Omental fat pad (tissue), 4 donors: Measurements from ENCODE around the gene NTS. TPM values are rescaled to one million over a fixed set of nuclear protein-coding genes. Genes with fewer than 3 reads are reported as not detected.
A peak's percentile ranks its signal among the peaks of the same experiment; 100 is the strongest.

Experiments used
- ATAC-seq: fragments of 150-250 bp; one replicate; pipeline ENCODE4 v1.9.1; 2016; ENCODE audit warnings: mild to moderate bottlenecking, moderate library complexity; ENCODE audit not compliant: low FRiP score
- DNase-seq: peaks from one replicate; pipeline ENCODE4 v3.0.0-alpha.2; 2019; ENCODE audit warnings: low spot score
- CTCF ChIP-seq, 3 donors: fragments of 450-650 bp; IDR thresholded peaks; one replicate each; pipeline ENCODE4 v1.5.1; 2016 to 2017; ENCODE audit warnings: antibody characterized with exemption in 3 of 3, mild to moderate bottlenecking in 3 of 3, moderate library complexity in 2 of 3
- total RNA-seq, 4 donors: library from RNA; depleted of rRNA; stranded (reverse); fragments of >200 nt; gene quantifications; one replicate each; pipeline ENCODE4 v1.1.0, GENCODE V29; 2016

Gene NTS
- total RNA-seq, 4 donors from 2014 or later, result 0.46 to 25.1 TPM; not detected in 2

DNA sequence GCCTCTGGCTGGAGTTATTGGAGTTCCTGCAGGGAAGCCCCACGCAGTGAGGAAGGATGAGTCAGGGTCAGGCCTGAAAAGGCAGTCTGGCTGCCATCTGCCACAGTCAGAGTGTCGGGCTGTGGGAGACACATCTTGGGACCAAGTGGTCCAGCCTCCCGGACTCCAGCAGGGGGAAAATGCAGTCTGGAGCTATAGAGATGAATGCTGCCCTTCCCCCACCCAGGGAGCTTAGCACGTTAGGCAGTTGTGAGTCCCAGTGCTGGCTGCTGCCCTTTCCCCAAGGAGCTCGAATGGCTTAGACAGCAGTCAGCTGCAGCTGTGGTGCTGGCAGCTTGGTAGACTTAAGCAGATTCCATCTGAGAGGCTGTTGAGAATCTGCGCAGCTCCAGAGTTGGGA, 8.2 kb upstream of the NTS start:
- DNase-seq (no peak), ATAC-seq (no peak)
- no peak for TF ChIP-seq CTCF (IDR thresholded peaks at IDR 0.05)

- DNase-seq (no peak), ATAC-seq (peak; percentile 75)
- peak in 2 of 3 donors; percentile 28 to 53 for TF ChIP-seq CTCF (IDR thresholded peaks at IDR 0.05)
Measured at GRCh38 chr12:85866986-85867776, 6.9 kb upstream of the NTS start.

- ATAC-seq (no peak), DNase-seq (no peak)
- TF ChIP-seq CTCF (IDR thresholded peaks at IDR 0.05), result no peak
Measured at GRCh38 chr12:85872497-85873091, 1.5 kb upstream of the NTS start.

DNA sequence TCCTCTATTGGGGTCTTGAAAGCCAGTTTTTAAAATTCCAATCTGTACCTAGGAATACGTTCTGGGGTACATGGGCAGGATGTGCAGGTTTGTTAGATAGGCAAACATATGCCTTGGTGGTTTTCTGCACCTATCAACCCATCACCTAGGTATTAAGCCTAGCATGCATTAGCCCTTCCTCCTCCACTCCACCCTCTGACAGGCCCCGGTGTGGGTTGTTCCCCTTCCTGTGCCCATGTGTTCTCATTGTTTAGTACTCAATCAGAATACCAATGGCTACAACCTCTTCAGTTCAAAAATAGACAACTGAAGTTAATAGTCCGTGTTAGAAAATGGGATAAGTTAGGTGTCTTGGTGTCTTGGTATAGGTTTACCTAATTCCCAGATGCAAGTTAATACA, 3.4 kb downstream of the NTS start:
- DNase-seq (no peak), ATAC-seq (no peak)
- no peak for TF ChIP-seq CTCF (IDR thresholded peaks at IDR 0.05)

DNA sequence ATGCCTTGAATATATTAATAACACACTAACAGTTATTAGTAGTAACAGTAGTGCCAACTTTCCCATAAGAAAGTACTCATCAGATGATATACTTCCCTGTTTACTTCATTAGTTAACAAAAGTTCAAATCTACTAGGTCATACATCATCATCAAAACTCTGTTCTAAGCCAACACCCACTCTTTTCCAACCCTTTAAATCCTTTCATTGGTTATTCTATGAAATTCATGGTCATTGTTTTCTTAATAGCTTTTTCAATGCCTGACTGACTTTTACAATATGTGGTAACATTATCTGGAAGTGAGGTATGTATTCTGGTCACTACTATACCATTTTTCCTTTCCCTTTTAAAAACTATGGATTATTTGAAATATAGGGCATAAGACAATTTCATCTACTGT, 9.7 kb downstream of the NTS start:
- no peak for TF ChIP-seq CTCF (IDR thresholded peaks at IDR 0.05)
- ATAC-seq (no peak), DNase-seq (no peak)

DNA sequence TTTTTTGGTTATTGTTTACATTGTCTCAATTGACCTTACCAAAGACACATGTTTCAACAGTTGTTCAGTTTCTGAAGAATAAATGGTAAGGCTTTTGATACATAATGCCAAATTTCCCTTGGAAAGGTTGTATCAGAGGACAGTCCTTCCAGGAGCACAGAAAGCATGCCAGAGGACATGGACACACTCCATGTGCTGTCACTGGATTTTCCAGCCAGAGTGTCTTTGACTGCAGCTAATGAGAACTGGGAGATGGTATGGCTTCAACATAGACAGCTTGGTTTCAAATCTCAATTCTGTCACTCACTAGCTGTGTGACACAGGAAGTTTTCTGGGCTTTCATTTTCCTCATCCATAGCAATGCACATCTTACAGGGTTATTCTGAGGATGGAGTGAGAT, 20.6 kb downstream of the NTS start:
- no peak for ATAC-seq
- DNase-seq, result no peak
- no peak for TF ChIP-seq CTCF (IDR thresholded peaks at IDR 0.05)
